Mucosa of descending colon (tissue), 3 donors: Measurements from ENCODE around the gene CRACR2B. TPM values are rescaled to one million over a fixed set of nuclear protein-coding genes. Genes with fewer than 3 reads are reported as not detected.

Experiments used
- ATAC-seq: fragments of 200-7000 bp; cut with Tn5 transposase; one replicate; pipeline ENCODE4 v1.9.1; 2020; ENCODE audit warnings: mild to moderate bottlenecking, moderate library complexity
- DNase-seq, 3 donors: peaks; one replicate each; pipeline ENCODE4 v3.0.0-alpha.2; 2020
- H3K36me3 ChIP-seq: fragments of 200-600 bp; one replicate; pipeline ENCODE4 v1.8.0; 2021; ENCODE audit warnings: low read depth, mild to moderate bottlenecking
- H3K4me1 ChIP-seq: fragments of 200-600 bp; one replicate; pipeline ENCODE4 v1.8.0; 2021; ENCODE audit warnings: low read depth, mild to moderate bottlenecking
- H3K4me3 ChIP-seq: fragments of 200-600 bp; one replicate; pipeline ENCODE4 v1.8.0; 2021; ENCODE audit warnings: mild to moderate bottlenecking
- H3K9me3 ChIP-seq: fragments of 200-600 bp; one replicate; pipeline ENCODE4 v1.8.0; 2021; ENCODE audit warnings: mild to moderate bottlenecking
- CTCF ChIP-seq: fragments of 200-600 bp; IDR thresholded peaks from one replicate; pipeline ENCODE4 v1.8.0; 2022; ENCODE audit warnings: antibody characterized with exemption, mild to moderate bottlenecking
- intact Hi-C, 2 donors: fragments of 100-400 bp; cut with DNase I in 1 of 2; cut with micrococcal nuclease in 1 of 2; formaldehyde crosslinking; loops; one replicate each; pipeline versions ENCODE4 v1.11.0 to v1.11.1; 2022; cut with DNase I, micrococcal nuclease
- total RNA-seq, 3 donors: library from RNA; stranded (reverse); fragmentation: NEBNext Ultra II Directional in 2 of 3; extraction: Animal tissue kit (Norgen Biotek cat#: 25700) in 2 of 3; gene quantifications; one replicate each; pipeline versions ENCODE4 v1.2.1 to v1.2.4, GENCODE V29; 2021 to 2023
- donor health status: DM: no; HTN: no; CAD: no; lungs with moderate emphysema.
- donor health status: DM: no; HTN: no; CAD: no.
- donor health status: DM: no; HTN: yes; CAD: no.

Gene CRACR2B
- total RNA-seq, 3 donors from 2014 or later: 43.5 to 137 (median 129) TPM

DNA sequence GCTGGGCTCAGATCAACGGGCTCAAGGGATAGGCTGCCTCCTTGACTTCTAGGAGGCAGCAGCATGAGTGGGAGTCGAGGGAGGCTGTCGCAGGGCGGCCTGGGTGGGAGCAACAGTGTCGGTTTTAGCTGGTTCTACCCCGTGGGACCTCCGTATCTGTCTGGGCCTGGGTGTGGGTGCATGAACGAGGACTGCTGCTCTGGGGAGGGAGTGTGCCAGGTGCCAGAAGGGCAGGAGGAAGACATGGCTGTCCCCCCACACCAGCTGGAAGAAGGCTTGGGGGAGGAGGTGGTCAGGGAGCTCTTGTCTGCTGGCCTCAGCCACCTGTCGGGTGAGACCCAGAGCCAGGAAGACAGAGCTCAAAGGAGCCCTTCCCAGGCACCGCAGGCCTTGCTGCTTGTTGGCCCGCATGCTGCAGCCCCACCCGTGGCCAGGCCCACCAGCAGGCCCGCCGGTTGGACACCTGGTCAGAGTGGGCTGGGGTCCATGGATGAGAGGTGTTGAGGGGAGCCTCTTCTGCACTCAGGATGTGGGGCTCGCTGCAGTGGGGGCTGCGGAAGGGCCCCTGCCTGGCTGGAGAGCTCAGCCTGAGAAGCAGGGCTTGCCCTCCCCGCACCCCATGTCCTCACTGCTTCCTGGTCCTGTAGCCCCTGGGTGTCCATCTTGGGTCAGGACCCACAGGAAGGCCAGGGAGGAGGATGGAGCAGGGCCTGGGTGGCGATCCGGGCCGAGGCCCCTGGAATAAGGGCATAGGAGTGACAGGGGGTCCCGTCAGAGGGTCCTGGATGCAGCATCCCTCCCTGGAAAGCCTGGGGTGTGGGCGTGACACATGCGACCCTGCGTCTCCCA, 41.3 kb upstream of the CRACR2B start:
- peaks cover 6% of the 10 kb centered on the region for H3K4me1 ChIP-seq
- no peak for TF ChIP-seq CTCF

DNA sequence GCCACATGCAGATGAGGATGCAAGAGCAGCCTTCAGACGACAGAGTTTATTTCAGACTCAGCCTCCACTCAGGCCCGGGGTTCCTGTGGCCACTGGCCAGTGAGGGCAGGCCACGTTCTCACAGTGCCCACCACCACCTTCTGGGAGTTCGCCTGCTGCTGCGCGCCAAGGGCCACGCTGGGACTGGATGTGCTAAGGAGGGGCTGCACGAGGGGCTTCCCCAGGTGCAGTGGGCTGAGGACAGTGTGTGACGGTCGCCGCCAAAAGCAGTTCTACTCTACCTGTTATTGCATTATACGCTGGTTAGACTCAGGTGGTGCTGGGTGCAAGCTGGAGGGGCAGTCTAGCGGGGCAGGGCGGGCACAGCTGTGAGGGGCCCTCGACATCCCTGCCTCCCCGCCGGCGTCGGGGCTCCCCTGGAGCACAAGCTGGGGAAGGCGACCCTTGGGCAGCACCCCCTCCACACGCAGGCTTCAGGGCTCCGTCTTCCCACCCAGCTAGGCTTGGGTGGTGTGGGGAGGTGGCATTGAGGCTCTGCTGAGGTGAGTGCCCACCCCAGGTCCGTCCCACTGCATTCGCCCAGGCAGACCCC, 40.5 kb upstream of the CRACR2B start:
- TF ChIP-seq CTCF: no peak
- ATAC-seq (no peak), DNase-seq (no peak)
- Histone ChIP-seq H3K4me1 (peaks cover 6% of the 10 kb centered on the region), H3K36me3 (no peaks in the 10 kb centered on the region), H3K4me3 (no peak overlapping the region), H3K9me3 (no peaks in the 10 kb centered on the region)
- intact Hi-C loops: no loop called here

More for the DNA sequence above, 41.3 kb upstream of the CRACR2B start:
- no peaks in the 10 kb centered on the region for H3K9me3 ChIP-seq
- no peak for DNase-seq
- no peak for ATAC-seq
- no peak overlapping the region for H3K4me3 ChIP-seq
- no peaks in the 10 kb centered on the region for H3K36me3 ChIP-seq
- intact Hi-C loops: no loop called here

DNA sequence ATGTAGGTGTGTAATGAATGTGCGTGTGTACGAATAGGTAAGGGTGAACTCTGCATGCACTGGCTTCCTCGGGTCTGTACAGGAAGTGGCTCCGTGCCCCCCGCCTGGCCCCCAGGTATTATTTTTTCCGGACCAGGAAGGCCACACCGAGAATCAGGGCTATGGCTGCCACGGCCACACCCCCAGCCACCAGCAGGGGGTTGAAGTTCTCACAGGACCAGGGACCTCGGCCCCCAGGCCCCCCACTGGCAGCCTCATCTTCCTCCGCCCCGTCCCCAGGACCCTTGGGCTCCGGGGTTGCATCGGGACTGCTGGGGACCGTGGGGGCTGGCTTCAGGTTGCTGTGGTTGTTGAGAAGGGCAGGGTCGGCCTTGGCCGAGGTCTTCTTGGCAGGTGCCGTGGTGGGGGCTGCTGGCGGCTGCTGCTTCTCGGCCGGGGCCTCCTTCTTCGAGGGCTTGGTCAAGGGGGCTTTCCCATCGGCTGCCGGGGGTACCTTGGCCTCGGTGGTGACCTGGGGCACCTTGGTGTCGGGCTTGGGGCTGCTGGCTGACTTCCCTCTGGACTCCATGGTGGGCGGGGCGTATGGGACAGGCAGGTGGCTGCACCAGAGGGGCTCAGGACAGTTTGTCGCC, 39.6 kb upstream of the CRACR2B start:
- peaks cover 6% of the 10 kb centered on the region for H3K4me1 ChIP-seq
- DNase-seq (no peak), ATAC-seq (no peak)
- H3K9me3 ChIP-seq: no peaks in the 10 kb centered on the region
- H3K36me3 ChIP-seq: no peaks in the 10 kb centered on the region
- intact Hi-C loops: no loop called here
- no peak overlapping the region for H3K4me3 ChIP-seq
- TF ChIP-seq CTCF: no peak

DNA sequence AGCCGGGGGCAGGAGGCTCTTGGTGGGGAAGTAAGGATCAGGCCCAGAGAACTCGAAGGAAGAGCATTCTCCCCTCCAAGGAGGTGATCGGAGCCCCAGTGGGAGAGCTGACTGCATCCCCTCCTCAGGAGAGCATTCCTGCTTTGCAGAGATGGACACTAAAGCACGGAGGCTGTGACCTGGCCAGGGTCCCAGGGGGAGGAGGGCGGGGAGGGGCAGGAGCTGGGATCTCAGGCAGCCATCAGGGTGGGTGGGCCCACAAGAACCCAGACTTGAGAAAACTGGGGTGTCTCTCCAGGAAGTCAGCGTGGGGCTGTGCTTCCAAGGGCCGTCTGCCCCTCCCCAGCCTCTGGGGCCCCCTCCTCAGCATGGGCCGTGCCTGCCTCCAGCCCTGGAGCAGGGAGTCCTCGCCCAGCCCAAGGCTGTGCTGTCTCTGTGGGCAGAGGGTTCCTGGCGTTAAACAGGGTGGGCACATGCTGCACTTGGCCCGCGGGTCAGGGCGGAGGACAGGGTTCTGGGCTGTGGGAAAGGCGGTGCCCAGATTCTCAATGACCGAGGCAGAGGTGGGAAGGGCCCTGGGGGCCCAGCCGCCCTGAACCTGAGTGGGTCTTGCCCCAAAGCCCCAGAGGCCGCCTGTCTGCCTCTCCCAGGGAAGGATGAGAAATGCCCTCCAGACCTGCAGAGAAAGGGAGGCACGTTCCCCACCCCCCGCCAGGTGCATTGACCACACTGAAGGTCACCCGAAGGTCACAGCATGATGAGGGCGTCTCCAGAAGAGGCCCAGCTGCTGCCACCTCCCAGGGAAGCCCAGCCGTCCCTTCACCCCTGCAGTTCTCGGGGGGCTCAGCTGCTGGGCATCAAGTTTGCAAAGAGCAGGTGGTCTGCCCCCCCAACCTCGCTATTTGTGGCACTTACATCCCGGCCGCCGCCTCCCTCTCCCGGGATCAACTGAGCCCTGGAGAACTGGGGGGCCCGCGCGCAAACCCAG, 38.5 kb upstream of the CRACR2B start:
- no peaks in the 10 kb centered on the region for H3K9me3 ChIP-seq
- H3K4me3 ChIP-seq: no peak overlapping the region
- DNase-seq (no peak), ATAC-seq (no peak)
- no peaks in the 10 kb centered on the region for H3K4me1 ChIP-seq
- H3K36me3 ChIP-seq: no peaks in the 10 kb centered on the region
- no peak for TF ChIP-seq CTCF
- intact Hi-C loops: no loop called here

- ATAC-seq (peak; percentile 43), DNase-seq (peak in 2 of 3 donors; percentile 35 to 57)
- intact Hi-C loops: no loop called here
- Histone ChIP-seq H3K9me3 (no peaks in the 10 kb centered on the region), H3K36me3 (no peaks in the 10 kb centered on the region), H3K4me1 (no peaks in the 10 kb centered on the region), H3K4me3 (no peak within 1 kb of the TSS)
- TF ChIP-seq CTCF: no peak
Observed at GRCh38 chr11:789943-790342, 37.8 kb upstream of the CRACR2B start, which contains the start of gene CEND1. CEND1 (minus strand) TSS chr11:790090; CDS start chr11:788576, 1,514 bp downstream.
